PC-3 (cell line): Measurements from ENCODE around the gene SPOPL. TPM values are rescaled to one million over a fixed set of nuclear protein-coding genes. Genes with fewer than 3 reads are reported as not detected.

Experiments used
- ATAC-seq: fragments of 200-7000 bp; cut with Tn5 transposase; 2 replicates; pipeline ENCODE4 v1.9.1; 2020; ENCODE audit warnings: mild to moderate bottlenecking, moderate library complexity
- BruUV-seq: library from RNA; stranded (reverse); fragments of 400-500 nt; replicated peaks from 2 replicates; lab custom pipeline; 2021; lab: Mats Ljungman, UMichigan
- CTCF ChIA-PET: fragments of 300-600 bp; sonication (Branson Sonifier 250); formaldehyde crosslinking; loops from one replicate; lab custom pipeline; 2022; ENCODE audit warnings: antibody characterized with exemption; lab: Charles Lee
- POLR2A ChIA-PET: fragments of 300-600 bp; sonication (Branson Sonifier 250); formaldehyde crosslinking; loops from one replicate; lab custom pipeline; 2022; ENCODE audit warnings: antibody characterized with exemption; ENCODE audit not compliant: unreplicated experiment; lab: Charles Lee
- DNase-seq: peaks from one replicate; pipeline ENCODE4 v3.0.0-alpha.2; 2015
- H2AFZ ChIP-seq: fragments of 300-600 bp; sonication (generic); 2 replicates; pipeline ENCODE4 v1.6.0; 2016; ENCODE audit warnings: antibody characterized with exemption, low read length
- H3F3A ChIP-seq: fragments of 300-600 bp; sonication (generic); one replicate; pipeline ENCODE4 v1.6.0; 2017; ENCODE audit warnings: antibody characterized with exemption, low read length, control low read depth, mild to moderate bottlenecking; ENCODE audit not compliant: unreplicated experiment
- H3K27ac ChIP-seq: fragments of 300-600 bp; sonication (generic); 2 replicates; pipeline ENCODE4 v1.5.1; 2016; ENCODE audit warnings: mild to moderate bottlenecking, low read length
- H3K27me3 ChIP-seq: fragments of 300-600 bp; sonication (generic); 2 replicates; pipeline ENCODE4 v1.6.1; 2016; ENCODE audit warnings: low read length, mixed read lengths
- H3K36me3 ChIP-seq: fragments of 300-600 bp; sonication (generic); 2 replicates; pipeline ENCODE4 v1.6.1; 2016; ENCODE audit warnings: low read depth, mixed run types, low read length, mixed read lengths
- H3K4me1 ChIP-seq: fragments of 300-600 bp; sonication (generic); 2 replicates; pipeline ENCODE4 v1.5.1; 2016; ENCODE audit warnings: low read length; ENCODE audit not compliant: insufficient read depth
- H3K4me2 ChIP-seq: fragments of 300-600 bp; sonication (generic); 2 replicates; pipeline ENCODE4 v1.6.0; 2016; ENCODE audit warnings: low read length
- H3K4me3 ChIP-seq: fragments of 300-600 bp; sonication (generic); 2 replicates; pipeline ENCODE4 v1.5.1; 2016; ENCODE audit warnings: mild to moderate bottlenecking, low read length, mixed read lengths
- H3K79me2 ChIP-seq: fragments of 300-600 bp; sonication (generic); 2 replicates; pipeline ENCODE4 v1.6.1; 2017; ENCODE audit warnings: low read length, mixed read lengths
- H3K9ac ChIP-seq: fragments of 300-600 bp; sonication (generic); 2 replicates; pipeline ENCODE4 v1.6.0; 2016; ENCODE audit warnings: mild to moderate bottlenecking, low read length
- H3K9me2 ChIP-seq: fragments of 300-600 bp; sonication (generic); replicated peaks from 2 replicates; pipeline ENCODE4 v1.6.1; 2016; ENCODE audit warnings: mixed run types, low read length, mixed read lengths
- H3K9me3 ChIP-seq: fragments of 300-600 bp; sonication (generic); 2 replicates; pipeline ENCODE4 v1.6.1; 2016; ENCODE audit warnings: low read length, mixed read lengths
- H4K20me1 ChIP-seq: fragments of 300-600 bp; sonication (generic); 2 replicates; pipeline ENCODE4 v1.6.1; 2016; ENCODE audit warnings: low read length, mixed read lengths
- EZH2 ChIP-seq: fragments of 300-600 bp; sonication (generic); IDR thresholded peaks from one replicate; pipeline ENCODE4 v1.6.1; 2017; ENCODE audit warnings: antibody characterized with exemption, mild to moderate bottlenecking, low read length; ENCODE audit not compliant: unreplicated experiment
- EZH2phosphoT487 ChIP-seq: fragments of 300-600 bp; sonication (generic); IDR thresholded peaks from 2 replicates; pipeline ENCODE4 v1.6.1; 2018; ENCODE audit warnings: mild to moderate bottlenecking, antibody characterized with exemption, low read length, borderline replicate concordance
- intact Hi-C: fragments of 100-400 bp; cut with micrococcal nuclease; formaldehyde crosslinking; loops from 2 replicates; pipeline ENCODE4 v1.9.0; 2023
- total RNA-seq: library from RNA; depleted of rRNA; stranded (reverse); fragments of >200 nt; gene quantifications from 2 replicates; pipeline ENCODE4 v1.2.3, GENCODE V29; 2014
- TF ChIP-seq, protein P1 (sequence below): fragments of 300-600 bp; sonication (generic); conservative IDR thresholded peaks from 2 replicates; pipeline ENCODE4 v1.5.1; 2017; ENCODE audit warnings: antibody characterized with exemption, low read depth, mild to moderate bottlenecking, low read length

Gene SPOPL
- total RNA-seq, 1 experiment from 2014 or later, result 10.2 TPM

DNA sequence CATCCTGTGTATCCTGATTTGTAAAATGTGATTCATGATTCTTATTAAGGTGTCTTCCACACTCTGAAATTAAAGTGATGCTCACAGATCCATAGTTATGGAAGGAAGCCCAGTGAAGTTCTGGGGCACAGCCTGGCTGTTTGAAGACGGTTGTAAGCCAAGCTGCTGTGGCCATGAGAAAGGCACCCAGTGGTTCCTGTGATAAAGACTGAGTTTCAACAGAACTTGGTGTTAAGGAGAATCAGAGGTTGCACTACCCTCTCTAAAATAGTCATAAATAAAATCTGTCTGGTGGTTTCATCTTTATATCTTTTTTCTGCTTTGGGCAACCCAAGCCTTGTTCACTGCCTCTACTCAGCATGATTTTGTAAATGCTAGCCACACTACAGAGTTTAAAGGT lies 32.2 kb upstream of the SPOPL start:
- no peaks in the 10 kb centered on the region for H3K9me3 ChIP-seq
- no peaks in the 10 kb centered on the region for H3K79me2 ChIP-seq
- TF ChIP-seq, protein P1, sequence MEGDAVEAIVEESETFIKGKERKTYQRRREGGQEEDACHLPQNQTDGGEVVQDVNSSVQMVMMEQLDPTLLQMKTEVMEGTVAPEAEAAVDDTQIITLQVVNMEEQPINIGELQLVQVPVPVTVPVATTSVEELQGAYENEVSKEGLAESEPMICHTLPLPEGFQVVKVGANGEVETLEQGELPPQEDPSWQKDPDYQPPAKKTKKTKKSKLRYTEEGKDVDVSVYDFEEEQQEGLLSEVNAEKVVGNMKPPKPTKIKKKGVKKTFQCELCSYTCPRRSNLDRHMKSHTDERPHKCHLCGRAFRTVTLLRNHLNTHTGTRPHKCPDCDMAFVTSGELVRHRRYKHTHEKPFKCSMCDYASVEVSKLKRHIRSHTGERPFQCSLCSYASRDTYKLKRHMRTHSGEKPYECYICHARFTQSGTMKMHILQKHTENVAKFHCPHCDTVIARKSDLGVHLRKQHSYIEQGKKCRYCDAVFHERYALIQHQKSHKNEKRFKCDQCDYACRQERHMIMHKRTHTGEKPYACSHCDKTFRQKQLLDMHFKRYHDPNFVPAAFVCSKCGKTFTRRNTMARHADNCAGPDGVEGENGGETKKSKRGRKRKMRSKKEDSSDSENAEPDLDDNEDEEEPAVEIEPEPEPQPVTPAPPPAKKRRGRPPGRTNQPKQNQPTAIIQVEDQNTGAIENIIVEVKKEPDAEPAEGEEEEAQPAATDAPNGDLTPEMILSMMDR, result no peak
- TF ChIP-seq EZH2phosphoT487 (no peak), EZH2 (no peak)
- BruUV-seq, result no TSS peak
- ATAC-seq (no peak; the same call in 1 of the 2 replicates), DNase-seq (no peak)
- no peaks in the 10 kb centered on the region for H3K9me2 ChIP-seq
- H2AFZ ChIP-seq, result no peak overlapping the region
- CTCF ChIA-PET, result no interaction called here
- peaks cover 18% of the 10 kb centered on the region for H3K4me1 ChIP-seq
- no peaks in the 10 kb centered on the region for H3K27me3 ChIP-seq
- H3F3A ChIP-seq, result no peaks in the 10 kb centered on the region
- H3K9ac ChIP-seq, result no peak overlapping the region
- H4K20me1 ChIP-seq, result no peaks in the 10 kb centered on the region
- POLR2A ChIA-PET, result no interaction called here
- H3K36me3 ChIP-seq, result no peaks in the 10 kb centered on the region
- intact Hi-C loops, result no loop called here
- H3K27ac ChIP-seq, result no peak overlapping the region
- peak overlapping the region; percentile 17; the same call in 1 of the 2 replicates for H3K4me2 ChIP-seq
- H3K4me3 ChIP-seq, result no peak overlapping the region

DNA sequence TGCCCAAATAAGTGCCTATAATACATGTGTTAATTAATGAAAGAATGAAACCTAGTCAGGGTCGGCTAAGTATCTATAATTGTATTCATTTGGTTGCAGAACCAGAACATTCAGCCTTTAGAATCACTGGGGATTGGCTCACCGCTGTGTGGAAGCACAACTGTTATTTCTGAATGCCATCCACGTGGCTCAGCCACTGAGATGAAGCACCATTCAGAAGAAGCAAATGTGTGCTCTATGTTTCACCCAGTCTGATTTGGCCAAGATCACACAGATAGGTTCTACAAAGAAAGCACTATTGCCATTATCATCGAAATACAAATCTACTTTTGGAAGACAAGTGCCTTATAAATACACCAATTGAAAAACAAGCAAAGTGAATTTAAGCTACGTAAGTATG lies 30.6 kb upstream of the SPOPL start:
- TF ChIP-seq EZH2, result no peak
- TF ChIP-seq EZH2phosphoT487, result no peak
- TF ChIP-seq, protein P1, result no peak

DNA sequence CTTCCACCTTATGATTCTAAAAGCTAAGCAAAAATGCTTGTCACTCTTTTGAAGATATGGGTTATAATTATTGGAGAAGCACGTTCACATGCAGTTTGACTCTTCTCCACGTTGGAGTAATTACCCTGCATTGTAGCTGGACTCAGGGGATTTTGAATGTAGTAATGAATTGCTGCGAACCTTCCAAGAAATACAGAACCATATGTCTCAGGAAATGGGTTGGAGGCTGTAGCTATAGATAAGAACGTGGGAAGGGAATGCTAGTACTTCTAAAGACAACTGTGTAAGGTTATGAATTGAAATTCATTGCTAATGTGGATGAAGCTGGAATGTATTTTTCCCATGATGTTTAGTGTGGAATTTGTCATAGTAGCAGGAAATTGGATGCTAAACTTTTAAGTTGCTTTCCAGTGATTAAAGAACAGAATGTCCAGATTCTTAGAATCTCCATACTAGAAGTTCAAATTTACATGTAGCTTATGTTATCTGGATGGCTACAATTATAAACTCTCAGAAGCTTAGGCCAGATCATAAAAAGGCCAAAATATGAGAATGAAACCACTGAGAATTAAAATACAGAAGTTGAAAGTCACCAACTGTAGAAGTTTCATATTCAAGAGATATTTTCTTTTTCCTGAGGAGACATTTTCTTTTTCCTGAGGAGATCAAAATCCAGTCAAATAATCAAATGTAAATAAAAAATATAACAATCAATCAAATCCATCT lies 27.3 kb upstream of the SPOPL start:
- Histone ChIP-seq H3K79me2 (no peaks in the 10 kb centered on the region), H3K27me3 (no peaks in the 10 kb centered on the region), H4K20me1 (no peaks in the 10 kb centered on the region), H3K36me3 (no peaks in the 10 kb centered on the region), H3K9ac (no peak overlapping the region), H3K9me3 (no peaks in the 10 kb centered on the region), H3F3A (no peaks in the 10 kb centered on the region), H3K9me2 (no peaks in the 10 kb centered on the region), H3K27ac (no peak overlapping the region), H3K4me1 (peaks cover 25% of the 10 kb centered on the region), H3K4me2 (no peak overlapping the region), H3K4me3 (no peak overlapping the region), H2AFZ (no peak overlapping the region)
- no peak for ATAC-seq
- no peak for DNase-seq
- ChIA-PET POLR2A (interaction anchor here (0.6 kb wide), 1 partner anchor 30 kb away, joined by 4 read pairs; no protein-coding TSS in a partner anchor), CTCF (no interaction called here)
- no TSS peak for BruUV-seq
- intact Hi-C loops, result no loop called here
- no peak for TF ChIP-seq EZH2phosphoT487
- TF ChIP-seq EZH2, result no peak
- TF ChIP-seq, protein P1, result no peak

More for the DNA sequence above, 30.6 kb upstream of the SPOPL start:
- intact Hi-C loops, result no loop called here
- ChIA-PET POLR2A (no interaction called here), CTCF (no interaction called here)
- no peak overlapping the region for H3K4me3 ChIP-seq
- H3K36me3 ChIP-seq, result no peaks in the 10 kb centered on the region
- no peaks in the 10 kb centered on the region for H3K79me2 ChIP-seq
- no peak for ATAC-seq
- peaks cover 26% of the 10 kb centered on the region for H3K4me1 ChIP-seq
- H3K27ac ChIP-seq, result no peak overlapping the region
- H3K27me3 ChIP-seq, result no peaks in the 10 kb centered on the region
- no peaks in the 10 kb centered on the region for H3K9me3 ChIP-seq
- H3K4me2 ChIP-seq, result no peak overlapping the region
- H2AFZ ChIP-seq, result no peak overlapping the region
- H3K9me2 ChIP-seq, result no peaks in the 10 kb centered on the region
- no peaks in the 10 kb centered on the region for H3F3A ChIP-seq
- H4K20me1 ChIP-seq, result no peaks in the 10 kb centered on the region
- no peak overlapping the region for H3K9ac ChIP-seq
- BruUV-seq, result no TSS peak
- DNase-seq, result no peak
